ENCODE measurements around the gene ZBTB42.

Gene ZBTB42

GRCh38 chr14:104770072-104770579, 30.8 kb upstream of the ZBTB42 start:
- DNase-seq: no peak

- DNase-seq: peak; percentile 28
These were observed 30.0 kb upstream of the ZBTB42 start for GRCh38 chr14:104770851-104771272.

DNA sequence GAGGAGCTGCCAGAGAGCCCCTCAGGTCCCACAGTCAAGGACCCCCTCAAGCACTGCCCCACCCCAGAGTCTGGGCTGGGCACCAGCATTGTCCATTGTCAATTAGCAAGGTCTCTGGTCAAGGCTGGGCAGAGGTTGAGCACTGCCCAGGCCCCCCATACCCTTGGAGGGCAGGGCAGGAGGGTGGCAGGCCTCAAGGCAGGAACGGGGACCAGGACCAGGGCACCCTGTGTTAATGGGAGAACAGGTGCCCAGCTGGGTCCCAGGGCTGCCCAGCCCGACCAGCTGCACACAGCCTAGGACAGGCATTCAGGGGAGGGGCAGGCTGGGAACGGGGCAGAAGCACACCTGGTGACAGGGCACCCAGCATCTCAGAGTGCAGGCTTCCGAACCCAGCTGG, 29.5 kb upstream of the ZBTB42 start:
- DNase-seq: no peak

- no peak for DNase-seq
These were observed 28.8 kb upstream of the ZBTB42 start for GRCh38 chr14:104771918-104772706.

DNA sequence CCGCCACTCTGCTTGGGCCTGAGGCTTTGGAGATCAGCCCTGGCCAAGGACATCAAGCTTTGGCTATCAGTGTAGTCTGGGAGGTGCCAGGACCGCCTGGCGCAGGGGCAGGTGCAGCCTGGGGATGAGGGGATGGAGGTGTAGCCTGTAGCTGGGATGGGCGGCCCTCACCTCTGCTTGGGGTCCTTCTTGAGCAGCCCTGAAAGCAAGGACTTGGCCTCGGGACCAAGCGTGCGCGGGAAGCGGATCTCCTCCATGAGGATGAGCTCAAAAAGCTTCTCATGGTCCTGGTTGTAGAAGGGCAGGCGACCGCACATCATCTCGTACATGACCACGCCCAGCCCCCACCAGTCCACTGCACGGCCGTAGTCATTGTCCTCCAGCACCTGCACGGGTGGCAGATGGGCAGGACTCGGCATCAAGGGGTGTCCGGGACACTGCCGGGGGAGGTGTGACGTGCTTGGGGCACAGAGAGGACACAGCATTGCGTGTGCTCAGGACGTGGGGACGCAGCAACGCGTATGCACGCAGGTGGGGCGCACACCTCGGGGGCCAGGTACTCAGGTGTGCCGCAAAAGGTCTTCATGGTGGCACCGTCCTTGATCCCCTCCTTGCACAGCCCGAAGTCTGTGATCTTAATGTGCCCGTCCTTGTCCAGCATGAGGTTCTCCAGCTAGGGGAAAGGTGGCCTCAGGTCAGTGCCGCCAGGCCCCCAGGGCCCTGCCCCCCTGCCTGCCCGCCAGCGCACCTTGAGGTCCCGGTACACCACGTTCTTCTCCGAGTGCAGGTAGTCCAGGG, 28.0 kb upstream of the ZBTB42 start:
- DNase-seq: no peak

DNA sequence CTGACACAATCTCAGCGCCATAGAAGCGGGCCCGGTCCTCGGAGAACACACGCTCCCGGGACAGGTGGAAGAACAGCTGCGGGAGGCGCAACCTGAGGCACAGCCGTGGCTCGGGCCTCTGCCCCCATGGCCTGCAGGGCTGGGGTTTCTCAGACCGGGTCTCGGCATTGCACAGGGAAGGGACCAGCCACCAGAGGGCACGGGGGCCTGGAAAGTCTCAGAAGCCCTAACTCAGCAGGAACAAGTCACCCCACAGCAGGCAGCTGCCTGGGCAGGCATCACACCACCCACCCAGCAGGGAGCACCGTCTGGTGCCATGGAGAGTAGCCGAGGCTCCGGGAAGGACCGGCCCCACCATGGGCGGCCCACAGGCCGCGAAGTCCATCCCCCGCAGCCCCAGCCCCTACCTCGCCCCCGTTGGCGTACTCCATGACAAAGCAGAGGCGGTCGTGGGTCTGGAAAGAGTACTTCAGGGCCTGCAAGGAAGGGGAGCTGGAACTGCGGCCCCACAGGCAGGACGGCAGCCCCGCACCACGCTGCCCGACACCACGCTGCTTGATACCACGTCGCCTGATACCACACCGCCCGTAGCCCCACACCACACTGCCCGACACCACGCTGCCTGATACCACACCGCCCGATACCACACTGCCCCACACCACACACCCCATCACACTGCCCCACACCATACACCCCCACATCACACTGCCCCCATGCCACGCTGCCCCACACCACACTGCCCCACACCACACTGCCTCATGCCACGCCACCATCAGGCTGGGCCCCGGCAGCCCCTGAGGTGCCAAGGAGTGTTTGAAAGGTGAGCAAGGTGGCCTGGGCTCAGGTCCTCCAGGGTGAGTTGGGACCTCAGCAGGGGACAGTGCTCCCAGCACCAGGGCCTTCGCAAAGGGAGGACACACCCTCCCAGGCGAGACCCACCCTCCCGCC, 27.1 kb upstream of the ZBTB42 start:
- no peak for DNase-seq

DNA sequence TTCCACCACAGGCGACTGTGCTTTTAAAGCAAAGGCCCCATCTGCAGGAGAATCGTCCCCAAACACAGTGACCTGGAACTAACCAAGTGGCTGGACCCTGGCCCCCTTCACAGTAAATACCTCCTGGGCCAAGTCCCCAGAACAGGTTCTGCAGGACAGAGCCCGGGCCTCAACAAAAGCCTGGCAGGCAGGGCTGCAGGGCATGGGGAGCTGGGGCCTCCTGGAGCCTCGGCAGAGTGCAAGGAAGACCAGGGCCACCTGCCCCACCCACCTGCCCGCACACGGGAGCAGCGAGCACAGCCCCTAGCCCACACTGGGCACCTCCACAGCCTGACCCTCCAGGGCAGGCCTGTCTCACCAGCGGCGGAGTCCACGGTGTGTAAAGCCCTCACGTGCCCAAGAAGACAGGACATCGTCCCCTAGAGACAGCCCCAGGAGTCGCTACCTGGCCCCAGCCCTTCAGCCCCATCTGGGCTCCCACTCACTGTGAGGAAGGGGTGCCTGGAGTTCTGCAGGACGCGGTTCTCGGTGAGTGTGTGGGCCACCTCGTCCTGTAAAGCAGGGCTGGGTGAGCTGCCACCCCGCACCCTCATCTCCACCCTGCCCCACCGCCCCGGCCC, 26.3 kb upstream of the ZBTB42 start:
- no peak for DNase-seq

- DNase-seq: no peak
These were observed 25.8 kb upstream of the ZBTB42 start for GRCh38 chr14:104775073-104775489.

GRCh38 chr14:104776481-104776880, 24.4 kb upstream of the ZBTB42 start:
- DNase-seq: no peak

- DNase-seq: no peak
These were observed 23.7 kb upstream of the ZBTB42 start for GRCh38 chr14:104776961-104777807.

GRCh38 chr14:104777808-104778249, 23.1 kb upstream of the ZBTB42 start:
- DNase-seq: no peak

DNA sequence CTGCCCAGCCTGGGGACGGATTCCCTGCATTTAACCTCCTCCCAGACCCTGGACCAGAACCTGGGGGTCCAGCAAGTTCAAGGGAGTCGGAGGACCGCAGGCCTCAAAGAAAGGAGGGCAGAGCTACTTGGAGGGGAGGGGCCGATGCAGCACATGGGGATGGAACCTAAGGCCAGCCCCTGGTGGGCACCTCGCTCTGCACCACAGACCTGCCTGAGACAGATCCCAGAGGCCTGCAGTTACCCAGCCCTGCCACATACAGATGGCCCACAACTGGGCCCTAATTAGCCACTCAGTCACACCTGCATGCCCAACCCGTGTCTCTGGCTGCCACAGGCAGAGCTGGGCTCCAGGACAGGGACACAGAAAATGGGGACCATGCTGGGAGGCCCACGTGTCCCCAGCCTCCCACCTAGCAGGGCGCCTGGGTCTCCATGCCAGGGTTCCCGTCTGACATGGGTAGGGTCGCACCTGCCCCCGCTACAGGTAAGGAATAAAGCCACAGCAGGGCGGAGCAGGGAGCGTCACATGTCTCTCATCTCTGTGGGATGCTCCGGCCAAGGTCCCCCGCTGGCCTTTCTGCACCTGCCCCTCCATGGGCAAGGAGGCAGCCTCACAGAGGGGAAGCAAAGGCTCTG, 22.1 kb upstream of the ZBTB42 start:
- no peak for DNase-seq

GRCh38 chr14:104779776-104780512, 21.0 kb upstream of the ZBTB42 start:
- no peak for DNase-seq

DNA sequence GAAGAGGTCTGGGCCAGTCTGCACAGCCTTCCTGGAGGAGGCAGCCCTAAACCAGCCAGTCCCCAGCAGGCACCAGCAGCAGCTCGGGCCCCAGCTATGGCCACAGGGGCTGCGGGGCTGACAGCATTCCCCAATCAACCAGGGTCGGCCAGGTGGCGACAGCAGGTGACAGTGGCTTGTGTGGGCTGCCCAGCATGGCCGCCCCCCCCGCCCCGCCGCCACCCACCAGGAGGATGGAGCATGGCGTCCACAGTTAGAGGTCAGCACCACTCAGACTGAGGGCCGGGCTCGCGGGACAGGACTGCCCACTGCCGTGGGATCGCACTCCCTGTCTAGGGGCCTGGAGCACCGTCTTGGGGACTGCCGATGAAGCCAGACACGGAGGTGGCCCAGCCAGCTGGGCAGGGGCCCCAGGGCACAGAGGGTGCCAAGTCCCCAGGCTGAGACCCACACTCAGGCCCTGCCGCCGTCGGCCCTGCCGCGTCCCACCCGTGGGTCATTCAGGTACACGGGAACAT, 20.3 kb upstream of the ZBTB42 start:
- no peak for DNase-seq

DNA sequence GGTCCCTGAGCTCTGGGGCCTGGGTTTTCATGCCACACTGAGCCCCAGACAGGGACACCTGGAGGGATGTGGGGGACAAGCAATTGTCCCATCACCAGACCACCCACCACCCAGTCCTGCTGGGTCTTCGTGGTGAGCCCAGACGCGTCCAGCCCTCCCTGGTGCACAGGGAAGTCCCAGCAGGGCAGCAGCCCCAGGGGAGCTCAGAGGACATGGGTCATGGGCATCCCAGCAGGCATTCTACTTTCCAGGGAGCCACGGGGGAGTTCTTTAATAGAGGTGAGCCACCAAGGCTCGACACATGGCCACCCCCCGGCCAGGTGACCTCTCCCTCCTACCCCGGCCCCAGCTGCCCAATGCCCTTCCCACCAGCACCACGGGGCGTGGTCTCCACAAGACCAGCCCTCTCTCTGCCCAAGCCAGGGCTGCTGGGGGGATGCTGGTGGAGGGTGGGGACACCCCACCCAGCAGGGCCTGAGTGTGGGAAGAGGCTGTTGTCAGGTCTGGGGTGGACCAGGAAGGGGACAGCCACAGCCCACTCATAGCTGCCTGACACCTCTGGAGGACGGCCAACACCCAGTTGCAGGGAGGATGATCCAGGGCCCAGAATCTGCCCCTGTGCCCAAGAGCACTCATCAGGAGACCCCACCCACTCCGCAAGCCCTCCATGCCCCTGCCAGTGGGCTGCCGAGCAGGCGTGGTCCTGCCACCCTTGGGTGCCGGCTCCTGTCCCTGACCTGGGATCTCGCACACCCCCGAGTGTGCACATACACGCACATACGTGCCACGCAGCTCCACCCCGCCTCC, 19.4 kb upstream of the ZBTB42 start:
- DNase-seq: no peak

DNA sequence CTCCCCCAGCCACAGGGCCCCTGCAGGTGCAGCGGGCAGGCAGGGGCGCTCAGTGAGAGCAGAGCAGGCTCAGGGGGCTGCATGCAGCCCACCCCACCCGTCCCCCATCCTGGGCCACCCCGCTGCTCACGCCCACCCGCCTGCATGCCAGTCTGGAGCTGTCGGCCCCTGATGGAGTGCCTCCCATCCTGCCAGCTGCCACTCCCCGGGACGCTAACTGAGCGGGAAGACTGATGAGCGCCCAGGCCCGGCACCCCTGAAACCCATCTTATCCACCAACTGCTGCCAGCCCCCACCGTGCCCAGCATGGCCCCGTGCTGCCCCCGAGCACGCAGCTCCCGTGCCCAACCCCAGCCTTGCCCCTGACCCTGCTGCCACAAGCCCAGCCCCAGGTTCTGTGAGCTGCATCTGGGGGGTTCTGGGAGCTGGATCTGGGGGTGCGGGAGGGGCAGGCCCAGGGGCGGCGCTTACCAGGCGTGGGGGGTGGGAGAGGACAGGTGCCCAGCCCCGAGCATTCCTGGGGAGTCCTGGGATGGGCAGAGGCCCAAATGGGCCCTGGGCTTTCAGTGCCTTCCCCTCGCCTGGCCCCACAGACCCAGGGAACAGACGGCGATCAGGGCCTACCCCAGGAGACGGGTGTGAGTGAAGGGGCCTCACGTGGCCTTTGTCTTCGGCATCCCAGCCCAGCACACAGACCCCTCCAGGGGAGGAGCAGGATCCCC, 18.7 kb upstream of the ZBTB42 start:
- no peak for DNase-seq

- DNase-seq: no peak
These were observed 18.1 kb upstream of the ZBTB42 start for GRCh38 chr14:104782808-104783139.

GRCh38 chr14:104783484-104784217, 17.2 kb upstream of the ZBTB42 start:
- DNase-seq: no peak

Measured in activated naive CD4-positive, alpha-beta T cell treated with Interleukin-2 at 50 U/mL for 16 hours (primary cell).